HCEC 1CT (cell line): Measurements from ENCODE around the gene MS4A4E.
"Not testable (repeated sequence)": the region's sequence is repeated elsewhere in the genome, so short reads cannot be mapped to it uniquely, and the experiment has no call there.

Experiments
- DNase-seq: peaks from one replicate; pipeline ENCODE4 v3.0.0-alpha.2; 2017

The MS4A4E gene

GRCh38 chr11:60169264-60169915 is 73.5 kb downstream of the MS4A4E start:
- DNase-seq: no peak

DNA sequence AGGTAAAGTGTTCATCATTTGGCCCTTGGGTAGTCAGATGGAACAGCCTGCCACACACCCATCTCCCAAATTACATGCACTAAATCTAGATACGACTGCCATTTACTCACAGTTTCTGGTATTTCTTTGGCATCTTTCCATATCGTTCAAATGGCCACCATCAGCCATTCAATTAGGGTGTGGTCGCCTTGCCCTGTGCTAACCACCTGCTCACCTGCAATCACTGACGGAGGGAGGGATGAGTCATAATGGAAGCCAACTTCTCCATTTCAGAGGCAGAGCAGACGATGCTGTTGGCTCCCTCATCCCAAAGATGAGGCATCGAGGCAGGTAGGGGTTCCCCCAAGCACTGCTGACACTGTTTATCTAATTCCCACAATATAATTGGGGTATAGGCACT is 74.6 kb downstream of the MS4A4E start:
- DNase-seq: no peak

- DNase-seq: no peak
Measured at GRCh38 chr11:60165951-60166350, 77.0 kb downstream of the MS4A4E start.

GRCh38 chr11:60165538-60165937 is 77.4 kb downstream of the MS4A4E start:
- DNase-seq: no peak

GRCh38 chr11:60164550-60165075 is 78.3 kb downstream of the MS4A4E start:
- DNase-seq: no peak

DNA sequence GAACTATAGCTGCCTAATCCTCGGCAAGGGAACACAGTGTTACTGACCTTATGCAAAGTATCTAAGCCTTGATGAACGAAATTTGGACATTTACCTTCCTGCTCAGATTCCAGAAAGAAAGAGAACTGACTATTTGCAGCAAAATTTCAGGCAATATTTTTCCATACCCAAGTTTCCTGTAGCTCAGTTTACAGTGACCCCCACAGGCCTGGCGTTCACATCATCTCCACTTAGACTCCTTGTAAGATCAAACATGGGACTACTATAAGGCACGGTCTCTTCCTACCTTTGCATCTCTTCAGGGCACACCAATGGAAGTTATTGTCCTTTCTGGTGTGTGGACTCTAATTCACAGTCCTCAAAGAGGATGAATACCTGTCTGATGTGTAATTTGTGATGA is 81.2 kb downstream of the MS4A4E start:
- no peak for DNase-seq

- DNase-seq: no peak
Measured at GRCh38 chr11:60161107-60161506, 81.8 kb downstream of the MS4A4E start.

DNA sequence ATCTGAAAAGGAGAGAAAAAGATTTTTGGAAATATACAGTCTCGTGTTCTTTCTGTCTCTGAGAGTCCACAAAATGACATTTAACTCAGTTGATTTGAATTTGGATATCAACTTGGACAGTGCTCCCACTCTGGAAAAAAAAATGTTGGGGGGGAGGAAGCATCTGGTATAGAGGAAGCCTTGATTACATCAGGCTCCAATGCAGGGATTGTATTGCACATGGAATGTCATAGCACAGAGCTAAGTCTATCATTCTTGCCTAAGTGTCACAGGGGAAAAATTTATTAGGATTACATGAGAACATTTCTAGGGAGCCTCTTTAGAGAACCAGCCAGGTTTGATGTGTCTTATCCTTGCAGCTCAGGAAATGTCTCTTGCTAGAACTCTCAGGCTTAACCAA is 83.1 kb downstream of the MS4A4E start:
- DNase-seq: no peak

DNA sequence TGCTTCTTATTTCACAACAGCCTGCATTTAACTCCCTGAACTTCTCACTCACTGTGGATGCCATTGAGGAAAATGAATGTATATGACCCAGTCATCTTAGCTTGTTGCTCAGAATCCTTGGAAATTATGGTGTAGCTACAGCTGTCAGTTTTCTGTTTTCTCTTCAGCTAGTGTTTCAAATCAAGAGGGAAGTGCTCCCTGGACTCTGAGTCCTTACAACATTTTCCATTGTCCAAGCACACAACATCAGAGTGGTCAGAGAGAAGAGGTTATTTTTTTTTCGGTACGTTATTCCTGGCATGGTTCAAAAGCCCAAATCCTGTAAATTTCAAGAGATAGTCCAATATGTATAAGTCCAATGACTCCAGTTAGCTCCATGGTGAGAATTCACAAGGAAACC is 83.7 kb downstream of the MS4A4E start:
- no peak for DNase-seq

- DNase-seq: no peak
Measured at GRCh38 chr11:60158636-60159035, 84.3 kb downstream of the MS4A4E start.

DNA sequence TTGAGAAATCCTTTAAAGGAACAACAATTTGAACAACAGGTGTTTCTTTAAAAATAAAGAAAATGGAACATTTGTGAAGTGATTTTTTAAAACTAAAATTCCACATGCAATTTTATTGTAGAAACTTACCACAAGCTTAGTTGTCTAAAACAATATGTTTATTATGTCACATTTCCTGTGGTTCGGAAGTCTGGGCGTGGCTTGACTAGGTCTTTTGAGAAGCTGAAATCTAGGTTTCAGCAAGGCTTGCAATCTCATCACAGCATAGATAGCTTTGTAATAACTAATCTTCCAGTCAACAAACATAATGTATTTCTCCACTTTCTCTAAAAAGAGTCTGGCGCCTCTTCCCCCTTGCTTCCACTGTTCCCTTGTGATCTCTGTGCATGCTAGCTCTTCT is 87.0 kb downstream of the MS4A4E start:
- DNase-seq: no peak

DNA sequence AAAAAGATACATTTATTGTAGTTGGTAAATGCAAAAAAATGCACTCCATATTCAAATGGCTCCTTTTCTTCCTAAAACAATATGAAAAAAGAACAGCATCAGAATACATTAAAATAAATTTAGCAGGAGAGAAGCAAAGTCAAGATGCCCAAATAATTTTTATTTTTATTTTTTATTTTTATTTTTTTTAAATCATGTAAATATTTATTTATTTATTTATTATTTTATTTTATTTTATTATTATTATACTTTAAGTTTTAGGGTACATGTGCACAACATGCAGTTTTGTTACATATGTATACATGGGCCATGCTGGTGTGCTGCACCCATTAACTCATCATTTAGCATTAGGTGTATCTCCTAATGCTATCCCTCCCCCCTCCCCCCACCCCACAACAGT is 90.2 kb downstream of the MS4A4E start:
- DNase-seq: not testable (repeated sequence)

GRCh38 chr11:60150279-60150678 is 92.7 kb downstream of the MS4A4E start:
- DNase-seq: no peak
